Ishikawa (cell line): ENCODE results near the gene ABCC4.

Source experiments
- CEBPB ChIP-seq: IDR thresholded peaks from 2 replicates; pipeline ENCODE4 v1.6.1; 2012
- CREB1 ChIP-seq: IDR thresholded peaks from 2 replicates; pipeline ENCODE4 v1.6.1; 2012; ENCODE audit warnings: low read depth
- EGR1 ChIP-seq: IDR thresholded peaks from 2 replicates; pipeline ENCODE4 v1.6.1; 2012
- EP300 ChIP-seq: IDR thresholded peaks from 2 replicates; pipeline ENCODE4 v1.6.1; 2012; ENCODE audit warnings: borderline replicate concordance
- FOXM1 ChIP-seq: IDR thresholded peaks from 2 replicates; pipeline ENCODE4 v1.6.1; 2012; ENCODE audit warnings: low read depth, borderline replicate concordance
- MAX ChIP-seq: IDR thresholded peaks from 2 replicates; pipeline ENCODE4 v1.6.1; 2012
- NFIC ChIP-seq: IDR thresholded peaks from 2 replicates; pipeline ENCODE4 v1.6.1; 2012
- RAD21 ChIP-seq: IDR thresholded peaks from 2 replicates; pipeline ENCODE4 v1.6.1; 2012; ENCODE audit warnings: low read depth
- REST ChIP-seq: IDR thresholded peaks from 2 replicates; pipeline ENCODE4 v1.6.1; 2012; ENCODE audit warnings: low read depth, mild to moderate bottlenecking
- TAF1 ChIP-seq: IDR thresholded peaks from 2 replicates; pipeline ENCODE4 v1.6.1; 2012; ENCODE audit warnings: low read depth, mild to moderate bottlenecking
- TCF12 ChIP-seq: IDR thresholded peaks from 2 replicates; pipeline ENCODE4 v1.6.1; 2012; ENCODE audit warnings: low read depth
- TEAD4 ChIP-seq: IDR thresholded peaks from 2 replicates; pipeline ENCODE4 v1.6.1; 2012
- YY1 ChIP-seq: IDR thresholded peaks from 2 replicates; pipeline ENCODE4 v1.6.1; 2012; ENCODE audit warnings: low read depth
- ZBTB7A ChIP-seq: IDR thresholded peaks from 2 replicates; pipeline ENCODE4 v1.6.1; 2012; ENCODE audit warnings: low read depth
- TF ChIP-seq, protein P1 (sequence below): IDR thresholded peaks from 2 replicates; pipeline ENCODE4 v1.6.1; 2012

Gene ABCC4

GRCh38 chr13:95002126-95002525 lies 299.1 kb downstream of the ABCC4 start:
- TF ChIP-seq EGR1: no peak
- no peak for TF ChIP-seq REST
- TF ChIP-seq FOXM1: no peak
- no peak for TF ChIP-seq TAF1
- TF ChIP-seq ZBTB7A: no peak
- no peak for TF ChIP-seq TEAD4
- TF ChIP-seq RAD21: no peak
- no peak for TF ChIP-seq CEBPB
- no peak for TF ChIP-seq NFIC
- TF ChIP-seq CREB1: no peak
- TF ChIP-seq, protein P1, sequence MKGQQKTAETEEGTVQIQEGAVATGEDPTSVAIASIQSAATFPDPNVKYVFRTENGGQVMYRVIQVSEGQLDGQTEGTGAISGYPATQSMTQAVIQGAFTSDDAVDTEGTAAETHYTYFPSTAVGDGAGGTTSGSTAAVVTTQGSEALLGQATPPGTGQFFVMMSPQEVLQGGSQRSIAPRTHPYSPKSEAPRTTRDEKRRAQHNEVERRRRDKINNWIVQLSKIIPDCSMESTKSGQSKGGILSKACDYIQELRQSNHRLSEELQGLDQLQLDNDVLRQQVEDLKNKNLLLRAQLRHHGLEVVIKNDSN: no peak
- no peak for TF ChIP-seq EP300
- no peak for TF ChIP-seq YY1
- TF ChIP-seq TCF12: no peak

DNA sequence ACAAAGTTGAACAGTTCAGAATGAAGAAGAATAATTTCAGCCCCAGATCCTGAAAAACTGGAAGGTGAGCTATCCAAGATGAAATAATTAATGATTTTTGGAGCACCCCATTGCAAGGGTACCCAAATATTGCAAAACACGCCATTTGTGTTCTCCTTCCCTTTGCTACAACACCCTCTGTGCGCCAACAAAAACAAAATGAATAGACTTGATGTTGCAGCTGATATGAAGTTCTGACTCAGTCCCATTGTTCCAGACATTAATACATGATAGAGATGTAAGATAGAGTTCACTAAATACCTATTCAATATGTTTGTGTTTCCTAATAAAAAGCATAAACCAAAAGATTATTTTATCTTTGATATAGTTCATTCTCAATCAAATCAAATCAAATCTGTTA lies 301.4 kb downstream of the ABCC4 start:
- TF ChIP-seq TCF12: no peak
- no peak for TF ChIP-seq MAX
- no peak for TF ChIP-seq TAF1
- TF ChIP-seq CEBPB: no peak
- TF ChIP-seq EP300: no peak
- TF ChIP-seq YY1: no peak
- no peak for TF ChIP-seq EGR1
- TF ChIP-seq CREB1: no peak
- TF ChIP-seq ZBTB7A: no peak
- TF ChIP-seq, protein P1: no peak
- TF ChIP-seq RAD21: no peak
- no peak for TF ChIP-seq NFIC
- no peak for TF ChIP-seq TEAD4
- TF ChIP-seq FOXM1: no peak
- TF ChIP-seq REST: no peak

DNA sequence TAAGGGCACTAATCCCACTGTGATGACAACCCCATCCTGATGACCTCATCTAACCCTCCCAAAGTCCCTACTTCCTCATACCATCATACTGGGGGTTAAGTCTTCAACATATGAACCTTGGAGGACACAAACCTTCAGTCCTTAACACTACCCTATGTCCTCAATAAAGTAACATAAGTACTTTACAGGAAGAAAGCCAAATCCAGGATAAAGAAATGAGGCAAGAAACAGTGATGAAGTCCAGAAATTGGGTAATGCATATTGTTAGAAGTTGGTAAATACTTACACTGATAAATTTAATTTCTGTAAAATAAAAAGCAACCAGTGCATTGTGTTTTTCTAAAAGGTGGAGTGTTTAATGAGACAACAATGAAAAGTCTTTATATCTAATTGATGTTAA lies 304.1 kb downstream of the ABCC4 start:
- TF ChIP-seq TAF1 (no peak), MAX (no peak), EP300 (no peak), REST (no peak), TCF12 (no peak), RAD21 (no peak), TEAD4 (no peak), FOXM1 (no peak), YY1 (no peak), NFIC (no peak), EGR1 (no peak), ZBTB7A (no peak), CREB1 (no peak), CEBPB (no peak)
- TF ChIP-seq, protein P1: no peak

DNA sequence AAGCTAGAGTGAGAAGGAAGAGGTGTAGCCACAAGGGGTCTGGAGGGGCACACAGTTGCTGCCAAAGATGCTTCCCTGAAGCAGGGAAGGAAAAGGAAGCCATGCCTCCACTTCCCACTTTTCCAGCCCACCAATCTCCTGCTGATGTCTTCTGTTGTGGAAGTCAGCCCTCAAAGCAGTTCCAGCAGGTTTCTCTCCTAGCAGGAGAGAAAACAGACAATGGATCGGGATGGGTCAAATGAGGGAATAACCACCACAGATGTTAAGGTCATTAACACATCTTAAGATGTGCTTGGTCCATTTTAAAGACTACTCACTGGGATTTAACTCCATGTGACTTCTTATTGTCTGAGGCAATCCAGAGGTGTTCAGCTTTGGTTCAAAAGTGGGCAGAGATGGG lies 304.8 kb downstream of the ABCC4 start:
- no peak for TF ChIP-seq TEAD4
- no peak for TF ChIP-seq CEBPB
- TF ChIP-seq FOXM1: no peak

DNA sequence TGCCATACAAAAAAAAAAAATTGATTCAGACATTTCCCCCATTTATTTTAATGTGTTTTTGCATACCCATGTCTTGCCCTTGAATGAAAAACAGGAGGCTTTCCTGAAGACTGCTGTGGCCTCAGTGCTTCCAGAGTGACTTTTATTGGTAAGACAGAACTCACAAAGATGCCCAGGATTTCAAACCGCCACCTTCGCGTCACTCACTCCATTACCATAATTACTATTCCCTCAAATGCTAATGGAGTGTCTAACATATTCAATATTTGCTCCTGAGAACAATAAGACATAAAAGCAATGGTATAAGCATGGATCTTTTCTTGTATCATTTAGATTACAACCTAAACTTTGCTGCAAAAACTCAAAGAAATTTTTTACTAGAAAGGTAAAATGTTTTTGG lies 306.7 kb downstream of the ABCC4 start:
- TF ChIP-seq TCF12: no peak
- TF ChIP-seq FOXM1: no peak
- no peak for TF ChIP-seq TEAD4
- no peak for TF ChIP-seq NFIC
- TF ChIP-seq, protein P1: no peak
